ENCODE results near the gene AIPL1. TPM values are rescaled to one million over a fixed set of nuclear protein-coding genes. Genes with fewer than 3 reads are reported as not detected.

AIPL1 gene
- total RNA-seq, 4 donors from 2014 or later, result not detected

DNA sequence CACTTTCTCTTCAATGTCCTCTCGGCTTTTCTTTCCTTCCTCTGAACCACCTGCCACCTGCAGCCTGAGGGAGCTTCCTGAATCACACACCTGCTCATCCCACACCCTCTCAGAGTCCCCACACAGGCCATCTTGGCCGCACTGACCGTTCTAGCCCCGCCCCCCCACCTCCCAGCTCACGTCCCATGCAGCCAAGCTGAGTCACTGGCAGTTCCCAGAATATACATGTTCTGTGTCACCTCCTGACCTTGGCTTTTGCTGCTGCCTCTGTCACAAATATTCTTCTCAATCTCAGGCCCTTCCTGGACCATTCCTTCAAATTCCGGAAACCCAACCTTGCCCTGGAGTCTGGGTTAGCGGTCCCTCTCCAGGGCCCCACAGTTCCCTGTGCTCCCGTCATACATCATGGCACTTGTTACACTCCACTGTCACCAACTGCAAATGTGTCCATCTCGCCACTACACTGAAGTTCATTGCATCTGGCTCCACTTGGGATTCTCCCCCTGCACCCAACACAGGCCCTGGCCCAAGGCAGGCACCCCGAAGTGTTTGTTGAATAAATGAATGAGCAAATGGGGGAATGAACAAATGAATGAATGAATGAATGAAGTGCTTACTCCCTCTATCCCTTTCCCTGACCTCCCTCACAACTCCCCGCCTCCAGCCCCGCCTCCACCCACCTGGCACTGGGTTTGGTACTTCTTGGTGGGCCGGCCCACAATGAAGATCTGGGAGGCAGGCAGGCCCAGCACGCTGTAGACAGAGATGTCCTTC lies 22.2 kb upstream of the AIPL1 start:
- Histone ChIP-seq H3K9me3 (no peaks in the 10 kb centered on the region), H3K36me3 (no peaks in the 10 kb centered on the region), H3K4me1 (peaks cover 4 to 13% of the 10 kb centered on the region in 2 donors), H3K27me3 (peaks cover 6 to 14% (median 12%) of the 10 kb centered on the region in 3 donors), H3K27ac (peak overlapping the region in 1 of 4 donors; percentile 63), H3K4me3 (no peak overlapping the region)
- no peak for TF ChIP-seq POLR2A (IDR thresholded peaks at IDR 0.05)
- TF ChIP-seq, protein P1, sequence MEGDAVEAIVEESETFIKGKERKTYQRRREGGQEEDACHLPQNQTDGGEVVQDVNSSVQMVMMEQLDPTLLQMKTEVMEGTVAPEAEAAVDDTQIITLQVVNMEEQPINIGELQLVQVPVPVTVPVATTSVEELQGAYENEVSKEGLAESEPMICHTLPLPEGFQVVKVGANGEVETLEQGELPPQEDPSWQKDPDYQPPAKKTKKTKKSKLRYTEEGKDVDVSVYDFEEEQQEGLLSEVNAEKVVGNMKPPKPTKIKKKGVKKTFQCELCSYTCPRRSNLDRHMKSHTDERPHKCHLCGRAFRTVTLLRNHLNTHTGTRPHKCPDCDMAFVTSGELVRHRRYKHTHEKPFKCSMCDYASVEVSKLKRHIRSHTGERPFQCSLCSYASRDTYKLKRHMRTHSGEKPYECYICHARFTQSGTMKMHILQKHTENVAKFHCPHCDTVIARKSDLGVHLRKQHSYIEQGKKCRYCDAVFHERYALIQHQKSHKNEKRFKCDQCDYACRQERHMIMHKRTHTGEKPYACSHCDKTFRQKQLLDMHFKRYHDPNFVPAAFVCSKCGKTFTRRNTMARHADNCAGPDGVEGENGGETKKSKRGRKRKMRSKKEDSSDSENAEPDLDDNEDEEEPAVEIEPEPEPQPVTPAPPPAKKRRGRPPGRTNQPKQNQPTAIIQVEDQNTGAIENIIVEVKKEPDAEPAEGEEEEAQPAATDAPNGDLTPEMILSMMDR (IDR thresholded peaks at IDR 0.05 in 4 of 5, conservative IDR thresholded peaks at IDR 0.05 in 1 of 5), result no peak
- in situ Hi-C loops (cut with MboI; ENCODE audit: low sequenced_read_pairs in 4 of 4), result loop anchor here in 1 of 4 donors (25.0 kb wide), 1 partner anchor 130 kb away; no protein-coding TSS in a partner anchor
- DNase-seq (peak; percentile 32 to 63), ATAC-seq (peak; percentile 80 to 87)
- intact Hi-C loops (cut with DNase I; ENCODE audit: low total_unique reads), result no loop called here

DNA sequence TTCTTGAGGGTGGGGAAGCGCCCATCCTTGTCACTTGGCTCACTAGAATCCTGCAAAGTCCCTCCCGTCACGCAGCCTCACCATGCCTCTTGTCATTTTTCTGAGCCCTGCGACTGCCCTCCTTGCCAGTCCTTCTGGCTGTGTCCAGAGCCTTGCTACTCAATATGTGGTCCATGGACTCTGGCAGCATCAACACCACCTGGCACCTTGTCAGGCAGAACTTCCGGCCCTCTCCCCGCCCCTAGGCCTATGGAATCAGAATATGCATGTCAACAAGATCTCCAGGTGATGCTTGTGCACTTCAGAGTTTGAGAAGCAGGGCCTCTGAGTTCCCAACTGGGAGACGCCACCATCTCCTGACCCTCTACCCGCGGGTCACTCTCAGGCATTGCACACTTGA lies 21.4 kb upstream of the AIPL1 start:
- H3K36me3 ChIP-seq, result no peaks in the 10 kb centered on the region
- ATAC-seq (no peak), DNase-seq (no peak)
- H3K27ac ChIP-seq, result no peak overlapping the region
- H3K4me1 ChIP-seq, result peaks cover 4 to 13% of the 10 kb centered on the region in 2 donors
- H3K9me3 ChIP-seq, result no peaks in the 10 kb centered on the region
- intact Hi-C loops (cut with DNase I; ENCODE audit: low total_unique reads) (no loop called here), in situ Hi-C loops (cut with MboI; ENCODE audit: low sequenced_read_pairs in 4 of 4) (loop anchor here in 1 of 4 donors (25.0 kb wide), 1 partner anchor 131 kb away; no protein-coding TSS in a partner anchor)
- TF ChIP-seq, protein P1 (IDR thresholded peaks at IDR 0.05 in 4 of 5, conservative IDR thresholded peaks at IDR 0.05 in 1 of 5), result no peak
- no peak for TF ChIP-seq POLR2A (IDR thresholded peaks at IDR 0.05)
- no peak overlapping the region for H3K4me3 ChIP-seq
- peaks cover 6 to 14% (median 12%) of the 10 kb centered on the region in 3 donors for H3K27me3 ChIP-seq

DNA sequence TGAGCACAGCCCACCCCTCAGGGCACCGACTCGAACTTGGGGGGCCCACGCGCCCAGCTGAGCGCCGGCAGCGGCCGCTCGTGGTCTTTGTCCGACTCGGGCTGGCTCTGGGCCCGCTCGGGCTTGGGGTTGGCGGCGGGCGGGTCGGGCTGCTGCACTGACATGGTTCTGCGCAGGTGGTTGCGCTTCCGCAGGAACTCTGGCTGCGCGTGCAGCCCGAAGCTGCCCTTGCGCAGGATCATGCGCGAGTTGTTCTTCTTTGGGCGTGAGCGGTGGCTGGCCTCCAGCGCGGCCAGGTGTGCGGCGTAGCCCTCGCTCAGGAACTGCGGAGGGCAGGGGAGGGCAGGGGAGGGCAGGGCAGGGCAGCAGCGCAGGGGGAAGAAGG lies 20.4 kb upstream of the AIPL1 start:
- Histone ChIP-seq H3K9me3 (no peaks in the 10 kb centered on the region), H3K4me1 (peaks cover 4 to 13% of the 10 kb centered on the region in 2 donors), H3K36me3 (no peaks in the 10 kb centered on the region), H3K27me3 (peaks cover 6 to 14% (median 12%) of the 10 kb centered on the region in 3 donors), H3K27ac (no peak overlapping the region), H3K4me3 (peak overlapping the region in 1 of 4 donors; percentile 5)
- in situ Hi-C loops (cut with MboI; ENCODE audit: low sequenced_read_pairs in 4 of 4), result loop anchor here in 1 of 4 donors (25.0 kb wide), 1 partner anchor 132 kb away; no protein-coding TSS in a partner anchor
- intact Hi-C loops (cut with DNase I; ENCODE audit: low total_unique reads), result no loop called here
- TF ChIP-seq POLR2A (IDR thresholded peaks at IDR 0.05), result no peak
- TF ChIP-seq, protein P1 (IDR thresholded peaks at IDR 0.05 in 4 of 5, conservative IDR thresholded peaks at IDR 0.05 in 1 of 5), result no peak
- DNase-seq (no peak), ATAC-seq (no peak)

DNA sequence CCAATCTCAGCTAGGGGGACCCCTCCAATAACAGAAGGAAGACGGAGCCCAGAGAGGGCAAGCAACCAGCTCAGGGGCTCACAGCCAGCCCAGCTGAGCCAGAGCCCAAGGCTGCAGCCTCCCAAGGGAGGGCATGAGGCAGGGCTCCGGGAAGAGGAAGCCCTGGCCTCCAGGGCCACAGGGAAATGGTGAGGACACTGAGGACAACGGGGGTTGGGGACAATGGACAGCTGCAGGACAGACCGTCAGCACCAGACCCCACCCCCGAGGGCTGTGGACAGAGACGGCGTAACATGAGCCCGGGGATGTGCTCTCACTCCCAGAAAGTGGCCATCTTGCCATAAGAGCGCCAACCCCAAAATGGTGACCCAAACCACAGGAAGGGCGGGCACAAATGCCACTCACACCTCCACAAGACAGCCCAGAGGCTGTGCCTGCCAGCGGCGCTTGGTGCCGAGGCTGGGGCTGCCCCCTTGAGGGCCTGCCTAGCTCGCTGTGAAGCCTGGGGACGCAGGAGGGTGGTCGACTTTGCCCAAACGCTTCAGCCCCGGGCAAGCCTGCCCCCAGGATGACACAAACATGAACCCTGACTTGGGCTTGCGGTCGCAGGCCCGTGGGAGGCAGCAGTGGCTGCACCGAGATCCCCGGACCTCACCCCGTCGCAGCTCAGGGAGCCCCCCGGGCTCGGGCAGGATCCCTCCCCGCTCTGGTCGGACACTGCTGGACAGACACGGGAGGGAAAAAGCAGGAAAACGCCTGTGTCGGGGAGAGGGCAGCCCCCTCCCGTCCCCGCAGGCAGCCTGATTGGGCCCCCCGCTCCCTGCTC lies 19.8 kb upstream of the AIPL1 start:
- in situ Hi-C loops (cut with MboI; ENCODE audit: low sequenced_read_pairs in 4 of 4), result loop anchor here in 1 of 4 donors (25.0 kb wide), 1 partner anchor 133 kb away; no protein-coding TSS in a partner anchor
- no peak for DNase-seq
- H3K4me1 ChIP-seq, result peaks cover 4 to 13% of the 10 kb centered on the region in 2 donors
- peaks cover 6 to 14% (median 12%) of the 10 kb centered on the region in 3 donors for H3K27me3 ChIP-seq
- no peak for TF ChIP-seq POLR2A (IDR thresholded peaks at IDR 0.05)
- TF ChIP-seq, protein P1 (IDR thresholded peaks at IDR 0.05 in 4 of 5, conservative IDR thresholded peaks at IDR 0.05 in 1 of 5), result no peak
- H3K9me3 ChIP-seq, result no peaks in the 10 kb centered on the region
- intact Hi-C loops (cut with DNase I; ENCODE audit: low total_unique reads), result no loop called here
- H3K36me3 ChIP-seq, result no peaks in the 10 kb centered on the region
- no peak for ATAC-seq
- H3K4me3 ChIP-seq, result peak overlapping the region in 1 of 4 donors; percentile 5
- no peak overlapping the region for H3K27ac ChIP-seq
